ENCODE data around the gene DHX35. TPM values are rescaled to one million over a fixed set of nuclear protein-coding genes. Genes with fewer than 3 reads are reported as not detected.

The DHX35 gene
- total RNA-seq, 1 experiment from 2014 or later: 29.5 TPM

DNA sequence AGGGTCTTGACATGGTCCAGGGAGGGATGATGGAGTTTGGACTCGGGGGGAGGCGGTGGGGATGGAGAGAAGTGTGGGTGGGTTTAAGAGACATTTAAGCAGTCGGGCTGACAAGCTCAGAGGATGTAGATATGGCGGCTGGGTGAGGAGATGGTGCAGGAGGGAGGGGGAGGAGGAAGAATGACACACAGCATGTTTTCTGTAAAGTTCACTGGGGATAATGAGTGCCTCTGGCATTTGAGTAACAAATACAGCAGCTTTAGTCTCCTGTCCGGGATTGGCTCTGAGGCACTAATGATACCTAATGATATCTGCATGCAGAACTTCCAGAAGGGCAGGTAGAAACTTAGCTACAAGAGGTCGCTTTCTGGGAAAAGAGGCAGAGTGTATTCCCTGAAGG lies 107.8 kb downstream of the DHX35 start:
- Histone ChIP-seq H3K36me3 (ENCODE audit: control insufficient read depth, insufficient read depth, low read length) (no peaks in the 10 kb centered on the region), H3K9me3 (no peaks in the 10 kb centered on the region), H3K27me3 (replicated peaks; ENCODE audit: control insufficient read depth, insufficient read depth, low read length) (peaks cover 2% of the 10 kb centered on the region; the same call in 1 of the 2 replicates), H3K4me1 (no peaks in the 10 kb centered on the region), H3K4me3 (ENCODE audit: low read depth, low read length) (no peak overlapping the region)
- no peak for DNase-seq
- intact Hi-C loops (cut with micrococcal nuclease; ENCODE audit: unreplicated experiment): no loop called here
- Mint-ChIP-seq H3K9me3 (ENCODE audit: unreplicated experiment) (no peaks in the 10 kb centered on the region), H3K36me3 (ENCODE audit: insufficient read depth, unreplicated experiment) (no peaks in the 10 kb centered on the region), H3K27me3 (ENCODE audit: insufficient read depth, unreplicated experiment) (peaks cover 35% of the 10 kb centered on the region), H3K4me3 (ENCODE audit: unreplicated experiment) (no peak overlapping the region), H3K4me1 (ENCODE audit: low read depth, unreplicated experiment) (no peaks in the 10 kb centered on the region), H3K27ac (ENCODE audit: unreplicated experiment) (no peak overlapping the region)
- TF ChIP-seq, protein P1, sequence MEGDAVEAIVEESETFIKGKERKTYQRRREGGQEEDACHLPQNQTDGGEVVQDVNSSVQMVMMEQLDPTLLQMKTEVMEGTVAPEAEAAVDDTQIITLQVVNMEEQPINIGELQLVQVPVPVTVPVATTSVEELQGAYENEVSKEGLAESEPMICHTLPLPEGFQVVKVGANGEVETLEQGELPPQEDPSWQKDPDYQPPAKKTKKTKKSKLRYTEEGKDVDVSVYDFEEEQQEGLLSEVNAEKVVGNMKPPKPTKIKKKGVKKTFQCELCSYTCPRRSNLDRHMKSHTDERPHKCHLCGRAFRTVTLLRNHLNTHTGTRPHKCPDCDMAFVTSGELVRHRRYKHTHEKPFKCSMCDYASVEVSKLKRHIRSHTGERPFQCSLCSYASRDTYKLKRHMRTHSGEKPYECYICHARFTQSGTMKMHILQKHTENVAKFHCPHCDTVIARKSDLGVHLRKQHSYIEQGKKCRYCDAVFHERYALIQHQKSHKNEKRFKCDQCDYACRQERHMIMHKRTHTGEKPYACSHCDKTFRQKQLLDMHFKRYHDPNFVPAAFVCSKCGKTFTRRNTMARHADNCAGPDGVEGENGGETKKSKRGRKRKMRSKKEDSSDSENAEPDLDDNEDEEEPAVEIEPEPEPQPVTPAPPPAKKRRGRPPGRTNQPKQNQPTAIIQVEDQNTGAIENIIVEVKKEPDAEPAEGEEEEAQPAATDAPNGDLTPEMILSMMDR (IDR thresholded peaks at IDR 0.05; ENCODE audit: insufficient read depth in 1 of 2, low read depth in 1 of 2, low read length in 1 of 2, severe bottlenecking in 1 of 2, unreplicated experiment in 1 of 2): no peak
- no TSS peak for BruUV-seq (replicated peaks)
- POLR2A ChIA-PET: interaction anchor here (0.7 kb wide), 1 partner anchor 12 kb away, joined by 3 read pairs; no protein-coding TSS in a partner anchor
- CTCF ChIA-PET: interaction anchor here (0.5 to 4.8 kb wide), 2 partner anchors 20 to 48 kb away, joined by 12 to 30 read pairs; no protein-coding TSS in a partner anchor

DNA sequence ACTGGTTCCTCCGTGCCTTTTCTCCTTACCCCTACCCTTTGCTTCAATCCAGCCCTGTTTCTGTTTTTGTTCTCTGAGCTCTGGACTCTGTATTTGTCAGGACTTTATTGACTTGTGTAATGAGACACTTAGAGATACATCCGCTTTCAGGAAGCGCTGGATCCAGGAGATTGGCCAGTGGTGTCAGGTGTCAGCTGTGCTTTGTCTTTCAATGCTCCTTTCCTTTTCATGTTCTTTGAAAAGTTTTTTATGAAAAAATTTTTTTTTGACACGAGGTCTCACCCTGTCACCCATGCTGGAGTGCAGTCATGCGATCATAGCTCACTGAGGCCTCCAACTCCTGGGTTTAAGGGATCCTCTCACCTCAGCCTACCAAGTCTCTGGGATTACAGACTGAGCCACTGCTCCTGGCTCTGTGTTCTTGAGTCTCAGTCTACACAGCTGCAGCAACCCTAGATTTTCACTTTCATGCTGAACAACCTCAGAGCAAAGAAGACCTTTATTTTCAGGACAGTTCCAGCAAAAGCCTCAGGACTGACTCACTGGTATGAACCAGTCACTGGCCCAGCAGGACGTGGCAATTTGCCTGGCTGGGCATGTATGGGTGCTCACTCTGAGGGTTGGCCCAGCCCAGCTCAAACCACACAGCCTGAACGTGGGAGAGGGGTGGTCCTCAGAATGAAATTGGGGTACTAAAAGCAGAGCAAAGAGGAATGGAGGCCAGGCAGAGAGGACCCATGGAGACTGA lies 108.5 kb downstream of the DHX35 start:
- no peak for DNase-seq
- Histone ChIP-seq H3K27me3 (replicated peaks; ENCODE audit: control insufficient read depth, insufficient read depth, low read length) (peaks cover 2% of the 10 kb centered on the region; the same call in 1 of the 2 replicates), H3K4me1 (no peaks in the 10 kb centered on the region), H3K4me3 (ENCODE audit: low read depth, low read length) (no peak overlapping the region), H3K36me3 (ENCODE audit: control insufficient read depth, insufficient read depth, low read length) (no peaks in the 10 kb centered on the region), H3K9me3 (no peaks in the 10 kb centered on the region)
- no peaks in the 10 kb centered on the region for H3K9me3 Mint-ChIP-seq (ENCODE audit: unreplicated experiment)
- no TSS peak for BruUV-seq (replicated peaks)
- ChIA-PET CTCF (interaction anchor here (4.8 kb wide), 1 partner anchor 21 kb away, joined by 30 read pairs; no protein-coding TSS in a partner anchor), POLR2A (interaction anchor here (0.7 kb wide), 1 partner anchor 13 kb away, joined by 3 read pairs; no protein-coding TSS in a partner anchor)
- no peaks in the 10 kb centered on the region for H3K4me1 Mint-ChIP-seq (ENCODE audit: low read depth, unreplicated experiment)
- no peak overlapping the region for H3K27ac Mint-ChIP-seq (ENCODE audit: unreplicated experiment)
- no peak overlapping the region for H3K4me3 Mint-ChIP-seq (ENCODE audit: unreplicated experiment)
- H3K27me3 Mint-ChIP-seq (ENCODE audit: insufficient read depth, unreplicated experiment): peaks cover 35% of the 10 kb centered on the region
- TF ChIP-seq, protein P1 (IDR thresholded peaks at IDR 0.05; ENCODE audit: insufficient read depth in 1 of 2, low read depth in 1 of 2, low read length in 1 of 2, severe bottlenecking in 1 of 2, unreplicated experiment in 1 of 2): no peak
- intact Hi-C loops (cut with micrococcal nuclease; ENCODE audit: unreplicated experiment): no loop called here
- H3K36me3 Mint-ChIP-seq (ENCODE audit: insufficient read depth, unreplicated experiment): no peaks in the 10 kb centered on the region

DNA sequence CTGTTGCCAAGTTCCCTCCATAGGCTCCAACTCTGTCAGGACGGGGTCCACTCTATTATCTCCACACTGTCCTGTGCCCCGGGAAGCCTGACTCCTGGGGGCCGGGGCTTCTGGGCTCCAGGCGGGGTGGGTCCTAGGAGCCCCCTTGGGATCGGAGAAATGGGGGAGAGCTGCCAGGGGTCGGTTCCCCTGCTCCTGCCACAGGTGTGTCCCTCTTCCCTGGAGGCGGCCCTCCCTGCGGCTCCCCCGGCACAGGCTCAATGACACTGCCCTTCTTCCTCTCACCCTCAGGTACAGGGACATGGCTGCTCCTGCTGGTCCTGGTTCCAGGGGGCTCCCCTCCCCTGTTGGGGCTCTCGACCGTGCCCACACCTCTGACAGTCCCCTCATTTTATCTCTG lies 110.0 kb downstream of the DHX35 start:
- Mint-ChIP-seq H3K27me3 (ENCODE audit: insufficient read depth, unreplicated experiment) (peaks cover 44% of the 10 kb centered on the region), H3K4me3 (ENCODE audit: unreplicated experiment) (no peak overlapping the region), H3K4me1 (ENCODE audit: low read depth, unreplicated experiment) (no peaks in the 10 kb centered on the region), H3K9me3 (ENCODE audit: unreplicated experiment) (no peaks in the 10 kb centered on the region), H3K36me3 (ENCODE audit: insufficient read depth, unreplicated experiment) (no peaks in the 10 kb centered on the region), H3K27ac (ENCODE audit: unreplicated experiment) (no peak overlapping the region)
- intact Hi-C loops (cut with micrococcal nuclease; ENCODE audit: unreplicated experiment): no loop called here
- H3K9me3 ChIP-seq: no peaks in the 10 kb centered on the region
- POLR2A ChIA-PET: no interaction called here
- no peak for DNase-seq
- CTCF ChIA-PET: interaction anchor here (1.1 kb wide), 1 partner anchor 22 kb away, joined by 4 read pairs; no protein-coding TSS in a partner anchor
- no peaks in the 10 kb centered on the region for H3K36me3 ChIP-seq (ENCODE audit: control insufficient read depth, insufficient read depth, low read length)
- TF ChIP-seq, protein P1 (IDR thresholded peaks at IDR 0.05; ENCODE audit: insufficient read depth in 1 of 2, low read depth in 1 of 2, low read length in 1 of 2, severe bottlenecking in 1 of 2, unreplicated experiment in 1 of 2): no peak
- H3K4me3 ChIP-seq (ENCODE audit: low read depth, low read length): no peak overlapping the region
- BruUV-seq (replicated peaks): no TSS peak
- no peaks in the 10 kb centered on the region for H3K4me1 ChIP-seq
- H3K27me3 ChIP-seq (replicated peaks; ENCODE audit: control insufficient read depth, insufficient read depth, low read length): peaks cover 2% of the 10 kb centered on the region; the same call in 1 of the 2 replicates

Data from Caco-2 (cell line).